ENCODE results near the gene SDCBP2.

SDCBP2 gene

DNA sequence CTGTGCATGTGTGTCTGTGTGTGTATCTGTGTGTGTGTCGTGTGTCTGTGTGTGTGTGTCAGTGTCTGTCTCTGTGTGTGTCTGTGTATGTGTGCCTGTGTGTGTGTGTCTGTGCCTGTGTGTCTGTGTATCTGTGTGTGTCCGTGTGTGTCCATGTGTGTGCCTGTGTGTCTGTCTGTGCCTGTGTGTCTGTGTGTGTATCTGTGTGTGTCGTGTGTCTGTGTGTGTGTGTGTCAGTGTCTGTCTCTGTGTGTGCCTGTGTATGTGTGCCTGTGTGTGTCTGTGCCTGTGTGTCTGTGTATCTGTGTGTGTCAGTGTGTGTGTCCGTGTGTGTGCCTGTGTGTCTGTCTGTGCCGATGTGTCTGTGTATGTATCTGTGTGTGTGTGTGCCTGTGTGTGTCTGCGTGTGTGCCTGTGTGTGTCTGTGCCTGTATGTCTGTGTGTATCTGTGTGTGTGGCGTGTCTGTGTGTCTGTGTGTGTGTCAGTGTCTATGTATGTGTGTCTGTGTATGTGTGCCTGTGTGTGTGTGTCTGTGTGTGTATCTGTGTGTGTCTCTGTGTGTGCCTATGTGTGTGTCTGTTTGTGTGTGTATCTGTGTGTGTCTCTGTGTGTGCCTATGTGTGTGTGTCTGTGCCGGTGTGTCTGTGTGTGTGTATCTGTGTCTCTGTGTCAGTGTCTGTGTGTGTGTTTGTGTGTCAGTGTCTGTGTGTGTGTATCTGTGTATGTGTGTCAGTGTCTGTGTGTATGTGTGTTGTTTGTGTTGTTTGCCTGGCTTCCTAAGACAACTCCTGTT is 51.2 kb downstream of the SDCBP2 start:
- no peak overlapping the region for H3K4me3 ChIP-seq (ENCODE audit: control insufficient read depth, low read depth, low read length)
- TF ChIP-seq CTCF (IDR thresholded peaks at IDR 0.05; ENCODE audit: control insufficient read depth, insufficient read depth, low read depth, low read length, missing control alignments): no peak
- DNase-seq (ENCODE audit: low read depth): no peak

- no peak for TF ChIP-seq CTCF (IDR thresholded peaks at IDR 0.05; ENCODE audit: control insufficient read depth, insufficient read depth, low read depth, low read length, missing control alignments)
- no peak for DNase-seq (ENCODE audit: low read depth)
Observed at GRCh38 chr20:1275919-1276318, 53.0 kb downstream of the SDCBP2 start.

GRCh38 chr20:1274485-1275311 is 54.2 kb downstream of the SDCBP2 start:
- H3K4me3 ChIP-seq (ENCODE audit: control insufficient read depth, low read depth, low read length): no peak overlapping the region
- no peak for TF ChIP-seq CTCF (IDR thresholded peaks at IDR 0.05; ENCODE audit: control insufficient read depth, insufficient read depth, low read depth, low read length, missing control alignments)
- no peak for DNase-seq (ENCODE audit: low read depth)

More at GRCh38 chr20:1275919-1276318, 53.0 kb downstream of the SDCBP2 start:
- no peak overlapping the region for H3K4me3 ChIP-seq (ENCODE audit: control insufficient read depth, low read depth, low read length)

DNA sequence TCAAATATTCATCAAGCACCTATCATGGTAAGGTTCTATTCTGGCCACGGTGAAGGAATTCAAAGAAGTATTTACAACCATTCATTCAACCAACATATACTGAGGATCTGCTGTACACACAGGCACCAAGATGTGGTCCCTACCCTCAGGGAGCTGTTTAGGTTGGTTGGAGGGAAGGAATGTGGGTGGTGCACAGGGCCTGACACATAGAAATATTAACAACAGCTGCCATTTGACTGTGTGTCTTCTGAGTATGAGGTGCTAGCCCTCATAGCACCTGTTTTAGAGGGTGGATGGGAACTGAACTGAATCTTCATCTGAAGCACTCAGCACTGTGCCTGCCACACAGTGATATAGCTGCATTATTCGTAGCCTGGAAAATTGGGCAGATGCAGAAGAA is 55.6 kb downstream of the SDCBP2 start:
- no peak for DNase-seq (ENCODE audit: low read depth)
- TF ChIP-seq CTCF (IDR thresholded peaks at IDR 0.05; ENCODE audit: control insufficient read depth, insufficient read depth, low read depth, low read length, missing control alignments): no peak
- no peak overlapping the region for H3K4me3 ChIP-seq (ENCODE audit: control insufficient read depth, low read depth, low read length)

DNA sequence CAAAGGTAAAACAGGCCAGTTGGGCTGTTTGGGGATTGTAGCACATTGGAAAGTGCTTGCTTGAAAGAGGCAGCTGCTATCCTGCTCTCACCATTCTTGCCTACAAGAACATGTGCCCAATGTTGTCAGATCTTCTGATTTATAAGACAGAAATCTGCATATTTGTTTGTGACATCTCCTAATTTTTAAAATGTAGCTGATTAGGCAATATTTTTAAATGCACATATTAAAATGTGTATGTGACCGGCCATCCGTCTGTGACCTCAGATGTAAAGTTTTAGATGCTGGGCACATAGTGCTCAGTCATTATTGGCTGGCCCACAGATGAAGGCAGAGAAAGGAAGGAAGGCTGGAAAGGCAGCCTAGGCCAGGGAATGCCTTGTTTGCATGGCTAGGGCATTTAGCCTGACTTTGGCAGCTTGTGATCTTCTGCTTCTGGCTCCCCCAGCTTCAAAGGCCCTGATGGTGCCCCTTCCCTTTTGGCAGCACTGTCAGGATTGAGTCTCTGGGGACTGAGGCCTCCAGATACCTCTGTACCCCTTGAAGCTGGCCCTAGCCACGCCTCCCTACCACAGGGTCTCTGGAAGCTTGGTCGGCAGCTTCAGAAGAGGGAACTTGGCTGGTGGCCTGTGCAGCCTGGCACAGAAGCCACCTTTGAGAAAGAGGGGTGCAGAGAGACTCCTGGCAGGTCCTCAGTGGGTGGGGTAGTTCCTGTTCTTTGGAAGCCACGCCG is 56.4 kb downstream of the SDCBP2 start:
- H3K4me3 ChIP-seq (ENCODE audit: control insufficient read depth, low read depth, low read length): no peak overlapping the region
- no peak for TF ChIP-seq CTCF (IDR thresholded peaks at IDR 0.05; ENCODE audit: control insufficient read depth, insufficient read depth, low read depth, low read length, missing control alignments)
- no peak for DNase-seq (ENCODE audit: low read depth)

- no peak for TF ChIP-seq CTCF (IDR thresholded peaks at IDR 0.05; ENCODE audit: control insufficient read depth, insufficient read depth, low read depth, low read length, missing control alignments)
- no peak overlapping the region for H3K4me3 ChIP-seq (ENCODE audit: control insufficient read depth, low read depth, low read length)
- DNase-seq (ENCODE audit: low read depth): no peak
Observed at GRCh38 chr20:1269850-1270249, 59.1 kb downstream of the SDCBP2 start.
